ENCODE results near the gene ZNF416. TPM values are rescaled to one million over a fixed set of nuclear protein-coding genes. Genes with fewer than 3 reads are reported as not detected.

ZNF416 gene
- total and polyA plus RNA-seq, 9 of the 15 experiments (the other 6 are each of a cell fraction or from before 2014, with no cell fraction given): 0.20 to 2.0 (median 1.1) TPM

DNA sequence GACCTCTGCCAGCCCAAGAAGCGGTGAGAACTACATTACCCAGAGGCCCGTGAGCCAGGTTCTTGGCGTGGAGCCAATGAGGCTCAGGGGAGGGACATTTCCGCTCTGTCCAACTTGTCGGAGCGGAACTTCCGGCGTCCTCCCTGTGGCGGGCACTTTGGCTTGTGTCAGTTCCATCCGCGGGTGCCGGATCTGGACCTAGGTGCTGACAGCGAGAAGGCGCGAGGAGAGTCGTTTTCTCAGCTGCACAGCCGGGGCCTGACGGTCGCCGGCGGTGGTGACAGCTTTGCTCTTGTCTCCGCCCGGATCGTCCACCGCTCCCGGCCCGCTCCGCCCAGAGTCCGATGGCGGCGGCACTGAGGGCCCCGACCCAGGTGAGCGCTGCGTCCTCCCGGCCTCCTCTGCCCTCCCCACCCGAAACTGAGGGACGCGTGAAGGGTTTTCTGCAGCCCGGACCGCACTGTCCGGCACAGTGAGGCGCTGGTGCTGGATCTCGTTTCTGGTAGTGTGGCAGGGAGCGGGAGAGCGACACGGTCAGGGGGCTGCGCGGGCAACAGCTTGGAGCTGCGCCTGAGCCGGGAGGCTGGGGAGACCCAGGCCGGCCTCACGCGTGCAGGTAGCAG, 21.2 kb upstream of the ZNF416 start, which contains the start of gene ZNF530 (continued):
- TF ChIP-seq, protein P1, sequence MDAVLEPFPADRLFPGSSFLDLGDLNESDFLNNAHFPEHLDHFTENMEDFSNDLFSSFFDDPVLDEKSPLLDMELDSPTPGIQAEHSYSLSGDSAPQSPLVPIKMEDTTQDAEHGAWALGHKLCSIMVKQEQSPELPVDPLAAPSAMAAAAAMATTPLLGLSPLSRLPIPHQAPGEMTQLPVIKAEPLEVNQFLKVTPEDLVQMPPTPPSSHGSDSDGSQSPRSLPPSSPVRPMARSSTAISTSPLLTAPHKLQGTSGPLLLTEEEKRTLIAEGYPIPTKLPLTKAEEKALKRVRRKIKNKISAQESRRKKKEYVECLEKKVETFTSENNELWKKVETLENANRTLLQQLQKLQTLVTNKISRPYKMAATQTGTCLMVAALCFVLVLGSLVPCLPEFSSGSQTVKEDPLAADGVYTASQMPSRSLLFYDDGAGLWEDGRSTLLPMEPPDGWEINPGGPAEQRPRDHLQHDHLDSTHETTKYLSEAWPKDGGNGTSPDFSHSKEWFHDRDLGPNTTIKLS (IDR thresholded peaks at IDR 0.05; ENCODE audit: borderline replicate concordance, low read depth): peak; percentile 50; the same call in 1 of the 2 replicates
- TF ChIP-seq, protein P2, sequence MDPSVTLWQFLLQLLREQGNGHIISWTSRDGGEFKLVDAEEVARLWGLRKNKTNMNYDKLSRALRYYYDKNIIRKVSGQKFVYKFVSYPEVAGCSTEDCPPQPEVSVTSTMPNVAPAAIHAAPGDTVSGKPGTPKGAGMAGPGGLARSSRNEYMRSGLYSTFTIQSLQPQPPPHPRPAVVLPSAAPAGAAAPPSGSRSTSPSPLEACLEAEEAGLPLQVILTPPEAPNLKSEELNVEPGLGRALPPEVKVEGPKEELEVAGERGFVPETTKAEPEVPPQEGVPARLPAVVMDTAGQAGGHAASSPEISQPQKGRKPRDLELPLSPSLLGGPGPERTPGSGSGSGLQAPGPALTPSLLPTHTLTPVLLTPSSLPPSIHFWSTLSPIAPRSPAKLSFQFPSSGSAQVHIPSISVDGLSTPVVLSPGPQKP (CRISPR knock-in tag; IDR thresholded peaks at IDR 0.05): no peak
- TF ChIP-seq SMAD1 (IDR thresholded peaks at IDR 0.05; ENCODE audit: low read depth, low read length, partially characterized antibody) (peak; percentile 97), ZNF24 (IDR thresholded peaks at IDR 0.05) (no peak), NBN (IDR thresholded peaks at IDR 0.05; ENCODE audit: low read depth) (no peak), ETV6 (IDR thresholded peaks at IDR 0.05; ENCODE audit: borderline replicate concordance in 1 of 2, low read depth in 2 of 2, low read length in 1 of 2) (no peak), ETV6 (CRISPR knock-in tag; IDR thresholded peaks at IDR 0.05; ENCODE audit: borderline replicate concordance) (0 out of 2 replicates have a peak, but pooled peaks have one; percentile 16), MYNN (IDR thresholded peaks at IDR 0.05) (no peak), MYNN (CRISPR knock-in tag; IDR thresholded peaks at IDR 0.05) (no peak), HCFC1 (IDR thresholded peaks at IDR 0.05; ENCODE audit: low read depth, low read length) (peak; percentile 94)
